Lower leg skin (tissue), 4 donors: ENCODE results near the gene CORIN. TPM values are rescaled to one million over a fixed set of nuclear protein-coding genes. Genes with fewer than 3 reads are reported as not detected.
"Not testable (repeated sequence)": the region's sequence is repeated elsewhere in the genome, so short reads cannot be mapped to it uniquely, and the experiment has no call there.

ENCODE experiments used
- DNase-seq, 2 donors: peaks; one replicate each; pipeline ENCODE4 v3.0.0-alpha.2; 2019; ENCODE audit warnings: low spot score in 2 of 2
- H3K4me3 ChIP-seq: fragments of 200-600 bp; sonication (generic); 2 replicates; pipeline ENCODE4 v1.5.1; 2017; ENCODE audit warnings: mild to moderate bottlenecking, low read depth; ENCODE audit not compliant: poor library complexity, severe bottlenecking
- CTCF ChIP-seq, 3 donors: fragments of 450-650 bp; IDR thresholded peaks; one replicate each; pipeline ENCODE4 v1.5.1; 2016; ENCODE audit warnings: antibody characterized with exemption in 3 of 3, mild to moderate bottlenecking in 3 of 3, moderate library complexity in 2 of 3
- POLR2A ChIP-seq, 2 donors: fragments of 450-650 bp; IDR thresholded peaks; one replicate each; pipeline ENCODE4 v1.6.1; 2016 to 2017; ENCODE audit warnings: antibody characterized with exemption in 2 of 2, mild to moderate bottlenecking in 1 of 2, moderate library complexity in 1 of 2
- WGBS, 2 donors: methylation state at CpG; one replicate each; pipeline ENCODE4 v1.1.5; 2018; 5-methylcytosine and 5-hydroxymethylcytosine counted together
- intact Hi-C: fragments of 100-400 bp; cut with DNase I; formaldehyde crosslinking; loops from one replicate; pipeline ENCODE4 v1.15.0; 2023; ENCODE audit warnings: low total_unique reads
- total RNA-seq, 4 donors: library from RNA; depleted of rRNA; stranded (reverse); fragments of >200 nt; gene quantifications; one replicate each; pipeline ENCODE4 v1.1.0, GENCODE V29; 2016

Gene CORIN
- total RNA-seq, 4 donors from 2014 or later, result 0.15 to 17.6 (median 1.7) TPM

GRCh38 chr4:47763279-47763678 is 74.6 kb downstream of the CORIN start:
- 90 to 95% methylated on average over 6 of the region's 6 CpGs for WGBS, 2 donors

GRCh38 chr4:47762376-47763266 is 75.2 kb downstream of the CORIN start:
- no peak overlapping the region for H3K4me3 ChIP-seq
- intact Hi-C loops, result no loop called here
- no peak for DNase-seq
- no peak for TF ChIP-seq POLR2A (IDR thresholded peaks at IDR 0.05)
- TF ChIP-seq CTCF (IDR thresholded peaks at IDR 0.05), result no peak
- 77 to 82% methylated on average over 2 of the region's 2 CpGs for WGBS, 2 donors

More at GRCh38 chr4:47763279-47763678, 74.6 kb downstream of the CORIN start:
- intact Hi-C loops, result no loop called here
- DNase-seq, result no peak
- no peak overlapping the region for H3K4me3 ChIP-seq
- TF ChIP-seq CTCF (IDR thresholded peaks at IDR 0.05) (no peak), POLR2A (IDR thresholded peaks at IDR 0.05) (no peak)

GRCh38 chr4:47753316-47753715 is 84.6 kb downstream of the CORIN start:
- H3K4me3 ChIP-seq, intact Hi-C loops, DNase-seq: not testable (repeated sequence)
- 84 to 88% methylated on average over 9 of the region's 9 CpGs for WGBS, 2 donors

GRCh38 chr4:47752214-47752613 is 85.7 kb downstream of the CORIN start:
- 80 to 85% methylated on average over 5 of the region's 5 CpGs for WGBS, 2 donors
- DNase-seq, result no peak
- TF ChIP-seq CTCF (IDR thresholded peaks at IDR 0.05) (no peak), POLR2A (IDR thresholded peaks at IDR 0.05) (no peak)
- intact Hi-C loops, result no loop called here
- no peak overlapping the region for H3K4me3 ChIP-seq

GRCh38 chr4:47750788-47751187 is 87.1 kb downstream of the CORIN start:
- WGBS, 2 donors, result 67 to 75% methylated on average over 2 of the region's 2 CpGs
- no peak for DNase-seq
- no peak for TF ChIP-seq POLR2A (IDR thresholded peaks at IDR 0.05)
- no peak for TF ChIP-seq CTCF (IDR thresholded peaks at IDR 0.05)
- intact Hi-C loops, result no loop called here
- H3K4me3 ChIP-seq, result no peak overlapping the region

GRCh38 chr4:47749858-47750257 is 88.0 kb downstream of the CORIN start:
- no peak overlapping the region for H3K4me3 ChIP-seq
- no peak for TF ChIP-seq POLR2A (IDR thresholded peaks at IDR 0.05)
- DNase-seq, result no peak
- 85 to 92% methylated on average over 4 of the region's 4 CpGs for WGBS, 2 donors
- intact Hi-C loops, result no loop called here

GRCh38 chr4:47749060-47749459 is 88.8 kb downstream of the CORIN start:
- no peak for DNase-seq
- TF ChIP-seq POLR2A (IDR thresholded peaks at IDR 0.05) (no peak), CTCF (IDR thresholded peaks at IDR 0.05) (no peak)
- H3K4me3 ChIP-seq, result no peak overlapping the region
- intact Hi-C loops, result no loop called here
- WGBS, 2 donors, result 92 to 95% methylated on average over 1 of the region's 1 CpG
